ENCODE results near the gene PRKAB2.
"Not testable (repeated sequence)": the region's sequence is repeated elsewhere in the genome, so short reads cannot be mapped to it uniquely, and the experiment has no call there.

Gene PRKAB2

DNA sequence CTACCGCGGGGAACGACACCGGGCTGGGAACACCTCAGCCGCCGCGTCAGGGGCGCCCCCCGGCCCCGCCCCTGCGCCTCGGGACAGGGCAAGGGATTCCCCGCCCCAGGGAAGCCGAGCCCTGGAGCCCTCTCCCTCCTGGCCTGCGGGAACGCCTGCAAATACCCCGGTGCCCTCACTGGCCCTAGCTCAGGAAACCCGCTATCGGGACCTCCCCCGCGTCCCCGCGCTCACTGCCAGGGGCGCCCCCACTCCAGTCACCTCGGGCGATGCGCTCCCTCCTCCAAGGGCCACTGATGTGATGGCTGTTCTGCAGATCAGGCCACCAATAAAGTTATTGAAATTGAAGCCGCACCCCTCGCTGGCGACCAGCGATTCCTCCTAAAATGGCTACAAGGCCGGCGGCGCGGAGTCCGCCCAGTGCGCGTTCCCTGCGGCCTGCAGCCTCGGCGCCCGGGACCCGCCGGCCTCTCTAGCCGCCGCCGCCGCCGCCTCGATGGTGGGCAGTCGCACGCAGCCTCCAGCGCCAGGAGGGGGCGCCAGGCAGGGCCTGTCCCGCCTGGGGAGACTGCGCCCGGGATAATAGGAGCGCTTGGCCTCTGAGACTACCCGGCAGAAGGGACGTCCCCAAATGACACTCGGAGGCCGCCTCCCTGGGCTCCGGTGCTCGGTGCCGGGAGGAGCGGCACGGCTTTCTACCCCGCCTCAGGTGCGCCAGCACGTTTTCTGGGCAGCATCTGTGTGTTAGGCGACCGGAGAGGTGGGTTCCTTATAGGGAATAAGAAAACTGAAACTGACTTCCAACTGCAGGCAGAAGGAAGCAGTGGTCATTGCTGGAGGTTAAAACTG lies at the start of gene PRKAB2:
Gene PRKAB2 (minus strand): TSS at position 303 of the 849 bp plus-strand sequence. CDS start 326 bp downstream, outside the sequence.
- DNase-seq: peak; percentile 92

DNA sequence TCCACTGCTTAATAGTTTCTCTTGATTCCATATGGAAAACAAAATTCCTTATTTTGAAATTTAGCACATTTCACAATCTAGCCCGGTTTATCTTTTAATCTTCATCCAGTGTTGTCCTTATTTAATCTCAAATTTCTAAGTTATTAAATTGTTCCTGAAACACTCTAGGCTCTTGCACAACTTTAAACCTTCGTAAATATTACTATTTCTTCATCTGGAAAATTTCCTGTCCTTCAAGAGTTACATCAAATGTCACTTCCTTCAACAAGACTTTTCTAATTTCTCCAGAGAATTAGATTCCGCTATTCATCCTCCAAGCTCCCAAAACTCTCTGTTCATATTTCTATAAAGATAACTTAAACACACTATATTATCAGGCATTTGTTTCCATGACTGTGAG lies 46.3 kb upstream of the PRKAB2 start:
- DNase-seq: no peak

GRCh38 chr1:147217141-147217540 lies 44.9 kb upstream of the PRKAB2 start:
- no peak for DNase-seq

GRCh38 chr1:147216124-147216523 lies 43.9 kb upstream of the PRKAB2 start:
- DNase-seq: no peak

DNA sequence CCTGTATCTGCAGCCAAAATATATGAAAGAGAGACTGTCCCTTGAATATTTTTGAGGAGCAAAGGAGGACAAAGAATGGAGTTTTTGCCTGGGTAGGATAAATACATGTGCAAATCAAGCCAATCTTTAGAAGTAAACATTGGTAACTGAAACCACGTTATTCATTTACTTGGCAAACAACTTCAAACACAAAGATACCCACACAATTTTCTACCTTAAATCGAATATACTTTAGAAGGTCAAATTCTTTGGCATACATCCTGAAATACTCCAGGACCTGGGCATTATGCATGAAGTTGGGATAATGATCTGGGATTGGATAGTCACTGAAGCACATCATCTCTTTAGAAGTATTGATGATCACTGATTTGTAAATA lies 43.3 kb upstream of the PRKAB2 start:
- no peak for DNase-seq

DNA sequence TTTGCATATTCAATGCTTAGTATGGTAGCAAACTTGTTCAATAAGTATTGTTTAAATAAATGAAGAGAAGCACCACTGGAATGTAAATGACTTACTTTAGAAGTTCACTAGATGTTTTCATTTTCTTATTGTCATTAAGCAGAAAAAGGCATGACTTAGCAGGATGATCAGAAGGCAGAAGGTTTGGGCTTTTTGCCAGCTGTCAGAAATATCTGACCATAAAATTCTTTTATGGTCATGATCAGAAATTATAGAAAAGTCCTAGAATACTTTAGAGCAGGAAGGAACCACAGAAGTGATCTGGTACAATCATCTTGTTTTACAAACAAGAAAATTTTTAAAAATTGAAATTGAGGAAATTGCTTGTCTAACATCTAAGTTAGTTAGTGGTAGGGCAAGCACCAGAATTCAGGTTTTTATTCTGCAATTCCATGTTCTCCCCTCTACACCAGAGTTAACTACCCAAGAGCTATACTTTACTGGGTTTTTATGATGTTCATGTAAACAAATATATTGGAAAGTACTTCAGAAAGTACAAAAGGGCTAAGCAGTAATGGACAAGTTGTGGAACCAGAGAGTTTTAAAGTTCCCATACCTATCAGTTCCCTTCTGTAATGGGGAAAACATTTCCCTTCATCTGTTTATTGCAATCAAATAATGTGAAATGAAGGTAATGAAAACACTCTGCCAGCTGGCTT lies 42.7 kb upstream of the PRKAB2 start:
- no peak for DNase-seq

- DNase-seq: no peak
These were observed 42.1 kb upstream of the PRKAB2 start for GRCh38 chr1:147214325-147214724.

- no peak for DNase-seq
These were observed 41.0 kb upstream of the PRKAB2 start for GRCh38 chr1:147213271-147213670.

GRCh38 chr1:147211577-147211976 lies 39.3 kb upstream of the PRKAB2 start:
- no peak for DNase-seq

- DNase-seq: no peak
These were observed 38.7 kb upstream of the PRKAB2 start for GRCh38 chr1:147210987-147211386.

DNA sequence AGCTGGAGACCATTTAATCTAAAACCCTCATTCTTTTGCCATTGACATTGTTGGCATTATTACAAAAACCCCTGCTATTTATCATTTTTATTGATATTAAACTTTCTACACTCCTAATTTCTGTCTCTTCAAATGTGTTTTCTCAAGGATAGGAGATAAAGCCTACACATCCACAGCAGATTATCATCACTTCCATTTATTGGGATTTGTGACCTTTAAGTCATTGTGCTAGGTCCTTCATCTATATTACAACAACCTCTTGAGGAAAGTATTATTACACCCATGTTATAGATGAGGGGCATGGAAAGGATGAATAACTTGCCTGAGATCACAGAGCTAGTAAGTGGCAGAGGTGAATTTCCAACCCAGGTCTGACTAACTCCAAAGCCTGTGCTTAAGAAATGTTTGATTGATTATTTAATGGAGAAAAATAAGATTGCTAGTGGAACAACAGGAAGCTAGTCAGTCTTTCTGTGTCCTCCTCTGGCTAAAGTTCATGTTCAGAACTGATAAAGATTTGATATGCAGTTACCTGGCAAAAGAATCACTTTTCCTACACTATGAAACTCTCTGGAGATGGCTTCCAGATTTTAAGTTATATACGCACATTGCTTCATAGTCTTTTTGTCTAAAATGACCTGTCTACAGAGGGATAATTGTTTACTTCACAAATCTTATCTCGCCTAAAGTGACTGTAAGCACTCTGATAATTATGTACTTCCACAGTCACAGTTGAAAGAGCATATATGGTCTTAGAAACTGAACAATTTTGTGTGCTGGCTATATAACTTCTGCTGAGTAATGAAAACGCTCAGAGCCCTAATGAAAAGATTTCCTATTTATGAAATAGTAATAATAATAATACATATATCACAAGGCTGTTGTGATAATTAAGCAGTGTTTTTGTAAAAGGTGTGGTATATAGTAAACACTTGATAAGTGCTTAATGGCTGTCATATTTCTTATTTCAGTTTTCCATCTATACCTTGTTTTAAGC lies 37.9 kb upstream of the PRKAB2 start:
- no peak for DNase-seq

- DNase-seq: no peak
These were observed 36.3 kb upstream of the PRKAB2 start for GRCh38 chr1:147208619-147209018.

DNA sequence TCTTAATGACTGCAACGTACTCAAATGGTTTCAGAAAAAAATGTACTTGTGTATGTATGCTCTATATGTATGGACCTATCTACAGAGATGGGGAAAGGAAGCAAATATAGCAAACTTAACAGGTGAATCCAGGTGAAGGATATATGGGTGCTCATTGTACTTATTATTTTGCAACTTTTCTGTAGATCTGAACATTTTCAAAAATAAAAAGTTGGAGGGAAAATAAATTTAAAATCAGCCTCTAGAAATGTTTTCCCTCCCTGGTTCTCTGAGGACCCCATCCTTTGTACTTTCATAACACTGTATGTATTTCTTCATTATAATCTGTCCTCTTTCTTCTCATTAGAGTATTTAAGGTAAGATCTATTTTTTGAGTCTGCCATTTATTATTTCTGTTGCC lies 34.9 kb upstream of the PRKAB2 start:
- DNase-seq: no peak

GRCh38 chr1:147204080-147204479 lies 31.8 kb upstream of the PRKAB2 start:
- DNase-seq: no peak

DNA sequence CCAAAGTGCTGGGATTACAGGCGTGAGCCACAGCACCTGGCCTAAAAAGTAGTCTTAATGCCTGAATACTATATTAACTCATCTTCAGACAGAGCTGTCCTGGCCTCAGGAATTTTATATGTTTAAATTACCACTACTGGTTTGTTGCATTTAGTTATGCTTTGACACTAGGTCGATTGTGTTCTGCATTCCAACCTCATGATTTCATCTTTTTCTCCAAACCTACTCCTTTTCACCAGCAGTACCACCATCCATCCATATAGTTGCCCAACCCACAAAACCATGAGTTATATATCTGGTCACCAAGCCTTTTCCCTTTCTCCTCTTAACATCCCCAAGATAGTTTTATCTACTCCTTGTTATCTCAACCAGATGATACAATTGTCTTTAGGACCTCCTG lies 30.3 kb upstream of the PRKAB2 start:
- peak; percentile 22 for DNase-seq

DNA sequence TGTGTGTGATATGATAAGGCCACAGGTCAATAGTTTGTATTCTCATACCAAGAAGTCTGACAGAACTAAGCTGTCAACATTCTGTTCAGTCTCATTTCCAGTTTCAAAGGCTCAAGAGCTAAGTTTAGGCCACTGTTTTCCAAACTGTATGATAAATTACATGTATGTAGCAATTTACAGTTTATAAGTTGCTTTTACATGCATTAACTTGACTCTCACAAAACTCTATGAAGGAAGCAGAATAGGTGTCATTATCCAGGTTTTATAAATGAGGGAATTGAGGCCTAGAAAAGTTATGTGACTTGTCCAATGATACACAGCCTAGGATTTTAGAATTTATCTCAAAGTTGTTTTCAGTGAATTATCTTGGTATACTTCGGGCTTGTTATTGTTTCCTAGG lies 29.5 kb upstream of the PRKAB2 start:
- no peak for DNase-seq

DNA sequence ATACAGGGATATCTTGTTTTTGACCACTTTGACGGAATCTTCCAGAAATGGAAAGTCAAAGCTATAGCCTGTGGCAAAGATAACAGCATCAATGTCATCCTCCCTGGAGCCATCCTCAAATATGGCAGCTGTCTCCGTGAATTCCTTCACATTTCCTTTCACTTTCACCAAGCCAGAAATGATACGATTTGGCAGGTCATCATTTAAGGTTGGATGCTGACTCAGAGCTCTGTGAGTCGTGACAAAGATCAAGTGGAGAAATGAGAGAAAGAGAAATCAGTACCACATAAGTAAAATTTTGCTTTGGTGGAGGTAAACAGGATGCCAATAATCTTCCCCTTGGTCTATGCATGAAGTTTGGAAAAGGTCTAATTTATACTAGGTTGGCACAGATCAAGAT lies 29.0 kb upstream of the PRKAB2 start:
- DNase-seq: peak; percentile 16

- not testable (repeated sequence) for DNase-seq
These were observed 25.1 kb upstream of the PRKAB2 start for GRCh38 chr1:147197324-147197723.

DNA sequence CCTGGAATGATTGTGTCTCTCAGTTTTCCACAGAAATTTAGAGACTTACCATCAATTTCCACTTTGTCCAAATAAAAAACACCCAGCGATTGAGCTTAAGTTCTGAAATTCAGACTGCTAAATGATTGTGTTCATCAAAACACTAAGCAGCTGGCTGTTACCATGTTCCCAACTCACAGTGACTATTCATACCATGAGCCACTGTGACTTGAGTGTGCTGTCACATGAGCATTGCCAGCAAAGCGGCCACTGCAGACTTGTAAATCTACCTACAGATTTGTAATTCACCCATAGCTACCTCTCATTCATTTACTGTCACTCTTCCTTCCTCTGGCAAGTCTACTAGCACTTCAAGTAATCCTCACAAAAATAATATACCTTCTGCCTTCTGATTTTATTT lies 17.2 kb upstream of the PRKAB2 start:
- no peak for DNase-seq

DNA sequence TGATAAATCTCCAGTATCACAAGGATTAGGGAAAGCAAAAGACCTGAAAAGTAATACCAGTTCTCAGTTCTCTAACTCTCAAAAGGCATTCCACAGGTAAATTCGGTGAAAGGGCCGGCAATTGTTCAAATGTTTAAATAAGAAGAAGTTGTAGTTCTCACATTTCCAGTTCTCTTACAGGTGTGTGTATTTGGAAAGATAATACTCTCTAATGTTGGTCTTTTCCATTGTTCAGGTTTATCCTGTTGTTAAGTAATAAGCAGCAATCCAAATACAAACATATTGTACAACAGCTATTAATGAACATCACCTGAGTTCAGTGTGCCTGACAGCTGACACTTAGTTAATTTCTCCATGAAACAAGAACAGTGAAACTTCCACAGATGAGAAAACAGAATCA lies 13.2 kb upstream of the PRKAB2 start:
- DNase-seq: no peak

GRCh38 chr1:147177611-147178380 lies 5.5 kb upstream of the PRKAB2 start:
- DNase-seq: no peak
